Activated CD8-positive, alpha-beta memory T cell treated with anti-CD3 and anti-CD28 coated beads, Interleukin-2, amount 10 ng/mL, durations not matched to agents 7 days and 5 days (primary cell): ENCODE results near the gene RIMS4. TPM values are rescaled to one million over a fixed set of nuclear protein-coding genes. Genes with fewer than 3 reads are reported as not detected.

Experiments
- ATAC-seq: fragments of 150-1000 bp; cut with Tn5 transposase; one replicate; pipeline ENCODE4 v1.10.0; 2021; ENCODE audit warnings: moderate library complexity
- CTCF ChIA-PET: fragments of 350-600 bp; sonication (Branson Sonifier 250); formaldehyde crosslinking; loops from one replicate; lab custom pipeline; 2021; ENCODE audit warnings: antibody characterized with exemption; lab: Charles Lee
- DNase-seq: peaks from one replicate; pipeline ENCODE4 v3.0.0-alpha.2; 2020
- H3K27ac Mint-ChIP-seq: one replicate; pipeline ENCODE4 v1.8.0; 2021; ENCODE audit warnings: mild to moderate bottlenecking, mixed read lengths
- H3K27me3 Mint-ChIP-seq: one replicate; pipeline ENCODE4 v1.8.0; 2021; ENCODE audit warnings: mixed read lengths
- H3K36me3 Mint-ChIP-seq: one replicate; pipeline ENCODE4 v1.8.0; 2021; ENCODE audit warnings: mild to moderate bottlenecking, mixed read lengths
- H3K4me1 Mint-ChIP-seq: one replicate; pipeline ENCODE4 v1.8.0; 2021; ENCODE audit warnings: mixed read lengths
- H3K4me3 Mint-ChIP-seq: one replicate; pipeline ENCODE4 v1.8.0; 2021; ENCODE audit warnings: mild to moderate bottlenecking, moderate library complexity, mixed read lengths
- H3K9me3 Mint-ChIP-seq: one replicate; pipeline ENCODE4 v1.8.0; 2022; ENCODE audit warnings: low read depth, mixed read lengths
- total RNA-seq, 2 experiments: library from RNA; stranded (reverse); gene quantifications; one replicate each; pipeline ENCODE4 v1.2.3, GENCODE V29; 2021

The RIMS4 gene
- total RNA-seq, 2 experiments from 2014 or later: not detected

DNA sequence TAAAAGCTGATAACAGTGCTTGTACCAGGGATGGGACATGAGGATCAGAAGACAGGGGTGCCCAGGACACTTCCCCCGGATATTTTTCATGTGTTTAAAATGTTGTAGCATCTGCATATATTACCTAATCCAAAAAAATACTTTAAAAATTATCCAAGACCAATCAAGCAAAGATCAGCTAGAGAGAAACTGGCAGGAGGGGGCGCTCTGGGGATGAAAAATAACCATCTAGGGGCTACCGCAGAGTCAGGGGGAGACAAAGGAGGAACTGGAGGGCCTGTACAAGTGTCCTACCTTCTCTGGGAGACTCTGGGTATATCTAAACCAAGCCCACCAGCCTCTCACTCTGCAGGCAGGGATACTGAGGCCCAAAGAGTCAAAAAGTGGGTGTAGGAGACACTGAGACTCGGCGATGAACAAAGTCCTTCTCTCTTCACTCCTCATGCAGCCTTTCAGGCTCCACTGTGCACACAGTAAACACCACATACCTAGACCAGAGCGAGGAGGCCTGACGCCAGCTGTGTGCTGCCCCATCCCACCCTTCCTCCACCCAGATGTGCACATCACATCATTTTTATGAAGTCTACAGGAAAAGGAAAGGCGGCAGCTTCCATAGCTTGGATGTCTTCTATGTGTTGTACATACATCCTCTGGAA is 9.8 kb downstream of the RIMS4 start:
- no peak for DNase-seq
- Mint-ChIP-seq H3K36me3 (no peaks in the 10 kb centered on the region), H3K27me3 (peaks cover 26% of the 10 kb centered on the region), H3K27ac (no peak overlapping the region), H3K4me1 (no peaks in the 10 kb centered on the region), H3K9me3 (no peaks in the 10 kb centered on the region), H3K4me3 (no peak overlapping the region)
- CTCF ChIA-PET: interaction anchor here (0.6 to 1.6 kb wide), 3 partner anchors 15 to 171 kb away, joined by 3 to 6 read pairs (median 4); no protein-coding TSS in a partner anchor
- ATAC-seq: no peak

DNA sequence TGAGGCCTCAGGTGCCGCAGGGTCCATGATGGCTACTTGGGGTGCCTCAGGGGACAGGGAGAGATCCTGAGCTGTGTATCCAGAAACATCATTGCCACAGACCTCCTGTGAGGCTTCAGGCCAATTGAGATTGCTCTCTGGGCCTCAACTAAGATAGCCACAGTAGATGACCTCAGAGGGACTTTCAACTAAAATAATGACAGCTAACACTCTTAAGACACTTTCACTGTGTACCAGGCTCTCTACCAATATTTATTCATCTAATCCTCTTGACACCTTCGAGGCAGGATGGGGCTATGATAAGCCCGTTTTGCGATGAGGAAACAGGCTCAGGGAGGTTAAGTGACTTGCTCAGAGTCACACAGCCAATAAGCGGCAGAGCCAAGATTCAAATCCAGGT is 10.7 kb downstream of the RIMS4 start:
- CTCF ChIA-PET: interaction anchor here (1.6 kb wide), 1 partner anchor 67 kb away, joined by 6 read pairs; no protein-coding TSS in a partner anchor
- ATAC-seq: no peak
- Mint-ChIP-seq H3K27me3 (peaks cover 23% of the 10 kb centered on the region), H3K9me3 (no peaks in the 10 kb centered on the region), H3K4me1 (no peaks in the 10 kb centered on the region), H3K4me3 (no peak overlapping the region), H3K36me3 (no peaks in the 10 kb centered on the region), H3K27ac (no peak overlapping the region)
- no peak for DNase-seq

DNA sequence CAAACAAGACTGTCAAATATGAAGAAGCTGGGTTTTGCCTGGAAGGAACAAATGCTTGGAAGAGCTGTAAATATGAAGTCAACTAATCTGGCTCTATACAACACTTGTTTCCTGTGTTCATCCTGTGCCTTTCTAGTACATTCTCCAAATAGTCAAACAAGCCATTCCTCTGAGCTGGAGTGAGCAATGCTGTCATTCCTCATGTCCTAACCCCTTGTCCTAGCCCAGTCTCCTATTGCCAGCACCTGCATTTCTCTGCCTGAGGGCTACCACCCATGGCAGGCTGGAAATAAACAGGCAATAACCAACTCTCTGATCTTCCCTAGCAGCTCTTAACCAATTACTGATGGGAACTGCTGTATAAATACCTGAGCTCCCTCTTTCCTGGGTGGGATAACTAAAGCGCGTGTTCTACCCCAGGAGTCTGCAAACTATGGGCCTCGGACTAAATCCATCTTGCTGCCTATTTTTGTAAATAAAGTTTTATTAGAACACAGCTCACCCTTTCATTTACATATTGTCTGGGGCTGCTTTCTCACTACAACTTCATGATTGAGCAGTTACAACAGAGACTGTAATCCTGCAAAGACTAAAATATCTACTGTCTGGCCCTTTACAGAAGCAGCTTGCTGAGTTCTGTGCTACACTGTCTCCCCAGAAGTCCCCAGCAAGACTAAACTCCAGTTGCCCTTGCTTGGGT is 13.4 kb downstream of the RIMS4 start:
- no peak for DNase-seq
- no peak overlapping the region for H3K4me3 Mint-ChIP-seq
- CTCF ChIA-PET: no interaction called here
- H3K4me1 Mint-ChIP-seq: no peaks in the 10 kb centered on the region
- no peaks in the 10 kb centered on the region for H3K36me3 Mint-ChIP-seq
- no peak for ATAC-seq
- H3K27me3 Mint-ChIP-seq: peaks cover 11% of the 10 kb centered on the region
- H3K9me3 Mint-ChIP-seq: no peaks in the 10 kb centered on the region
- no peak overlapping the region for H3K27ac Mint-ChIP-seq

DNA sequence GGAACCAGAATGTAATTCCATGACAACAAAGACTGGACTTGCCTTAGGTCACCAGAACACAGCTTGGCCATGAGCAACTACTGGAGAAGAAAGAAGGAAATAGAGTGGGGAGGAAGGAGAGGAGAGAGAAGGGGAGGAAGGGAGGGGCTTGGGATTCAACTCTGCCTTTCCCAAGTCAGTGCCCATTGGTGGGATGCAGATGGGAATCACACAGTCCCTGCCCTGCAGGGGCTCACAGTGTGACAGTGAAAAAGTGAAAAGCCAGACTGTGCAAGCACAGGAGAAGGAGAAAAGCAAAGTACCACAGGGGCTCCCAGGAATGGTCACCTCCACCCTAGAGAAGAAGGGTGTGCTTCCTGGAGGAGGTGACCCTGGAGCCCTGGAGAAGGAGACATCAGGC is 14.0 kb downstream of the RIMS4 start:
- DNase-seq (no peak), ATAC-seq (no peak)
- Mint-ChIP-seq H3K4me3 (no peak overlapping the region), H3K36me3 (no peaks in the 10 kb centered on the region), H3K27ac (no peak overlapping the region), H3K4me1 (no peaks in the 10 kb centered on the region), H3K27me3 (peaks cover 11% of the 10 kb centered on the region), H3K9me3 (no peaks in the 10 kb centered on the region)
- CTCF ChIA-PET: no interaction called here

DNA sequence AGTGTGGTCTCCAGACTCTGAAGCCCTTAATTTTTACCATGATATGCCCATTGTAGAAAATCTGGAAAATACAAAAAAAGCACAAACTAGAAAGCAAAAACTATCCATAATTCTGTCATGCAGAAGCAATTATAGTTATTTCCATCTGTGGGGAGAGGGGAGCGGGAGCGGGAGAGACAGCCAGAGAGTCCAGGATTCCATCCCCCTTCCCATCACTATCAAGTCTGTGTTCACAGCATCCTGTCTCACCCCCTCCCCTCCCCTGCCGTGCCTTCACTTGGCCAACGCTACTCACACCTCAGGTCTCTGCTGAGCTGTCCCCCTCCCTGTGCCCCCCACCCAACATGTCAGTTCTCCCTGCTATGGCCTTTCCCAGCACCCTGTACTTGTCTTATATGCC is 14.5 kb downstream of the RIMS4 start:
- DNase-seq (no peak), ATAC-seq (no peak)
- no peaks in the 10 kb centered on the region for H3K9me3 Mint-ChIP-seq
- no peaks in the 10 kb centered on the region for H3K4me1 Mint-ChIP-seq
- peaks cover 11% of the 10 kb centered on the region for H3K27me3 Mint-ChIP-seq
- no peak overlapping the region for H3K27ac Mint-ChIP-seq
- CTCF ChIA-PET: no interaction called here
- H3K36me3 Mint-ChIP-seq: no peaks in the 10 kb centered on the region
- no peak overlapping the region for H3K4me3 Mint-ChIP-seq

DNA sequence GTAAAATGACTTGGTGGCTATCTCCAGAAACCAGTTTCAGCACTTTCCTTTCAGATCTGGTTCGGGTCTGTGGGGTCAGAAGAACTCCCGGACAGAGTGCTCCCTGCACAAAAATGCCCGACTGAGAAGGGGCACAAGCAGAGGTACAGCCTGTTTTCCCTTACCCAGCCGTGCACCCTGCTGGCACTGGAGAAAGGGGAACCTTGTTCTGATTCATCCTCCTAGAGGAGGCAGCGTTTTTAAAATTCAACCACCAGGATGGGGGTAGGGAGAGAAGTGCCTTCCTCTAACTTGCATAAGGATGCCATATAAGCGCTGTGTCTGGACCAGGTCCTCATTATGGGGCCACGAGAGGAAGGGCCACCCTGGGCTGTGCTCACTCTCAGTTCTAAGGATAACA is 17.6 kb downstream of the RIMS4 start:
- Mint-ChIP-seq H3K36me3 (no peaks in the 10 kb centered on the region), H3K4me3 (no peak overlapping the region), H3K27me3 (peaks cover 11% of the 10 kb centered on the region), H3K4me1 (no peaks in the 10 kb centered on the region), H3K27ac (no peak overlapping the region), H3K9me3 (no peaks in the 10 kb centered on the region)
- no peak for DNase-seq
- ATAC-seq: no peak
- CTCF ChIA-PET: no interaction called here

DNA sequence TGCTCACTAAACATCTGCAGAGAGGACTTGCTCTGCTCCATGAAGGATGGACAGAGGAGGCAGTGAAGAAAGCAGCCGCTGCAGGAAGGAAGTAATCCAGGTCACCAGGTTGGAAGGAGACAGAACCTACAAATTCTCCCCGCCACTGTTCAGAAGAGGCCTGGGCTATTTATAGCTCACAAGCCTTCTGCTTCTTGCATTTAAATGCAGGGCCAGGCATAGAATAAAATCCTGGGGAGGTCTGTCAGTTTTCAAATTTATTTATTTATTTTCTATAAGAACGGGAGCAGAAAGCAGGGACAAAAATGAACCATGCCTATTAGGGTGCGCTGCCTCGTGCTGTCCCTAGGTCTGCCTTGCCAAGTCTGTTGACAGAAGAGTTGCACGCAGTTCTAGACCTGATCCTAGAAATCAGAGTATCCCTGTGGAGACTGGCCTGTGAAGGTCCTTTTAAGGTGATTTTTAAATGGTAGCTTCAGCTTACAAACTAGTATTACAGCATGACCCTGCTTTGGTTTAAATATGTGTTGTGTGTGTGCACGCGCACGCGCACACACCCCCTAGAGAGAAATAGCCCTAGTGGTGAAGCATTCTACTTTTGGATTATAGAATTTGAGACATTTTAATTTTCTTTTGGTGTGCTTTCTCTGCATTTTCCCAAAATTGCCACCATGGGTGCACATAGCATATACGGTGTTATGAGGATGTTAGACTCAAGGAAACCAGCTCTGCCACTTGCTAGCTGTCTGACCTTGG is 19.5 kb downstream of the RIMS4 start:
- DNase-seq: no peak
- no peak overlapping the region for H3K27ac Mint-ChIP-seq
- CTCF ChIA-PET: no interaction called here
- no peak overlapping the region for H3K4me3 Mint-ChIP-seq
- no peaks in the 10 kb centered on the region for H3K4me1 Mint-ChIP-seq
- peaks cover 11% of the 10 kb centered on the region for H3K27me3 Mint-ChIP-seq
- no peaks in the 10 kb centered on the region for H3K9me3 Mint-ChIP-seq
- H3K36me3 Mint-ChIP-seq: no peaks in the 10 kb centered on the region
- ATAC-seq: no peak

DNA sequence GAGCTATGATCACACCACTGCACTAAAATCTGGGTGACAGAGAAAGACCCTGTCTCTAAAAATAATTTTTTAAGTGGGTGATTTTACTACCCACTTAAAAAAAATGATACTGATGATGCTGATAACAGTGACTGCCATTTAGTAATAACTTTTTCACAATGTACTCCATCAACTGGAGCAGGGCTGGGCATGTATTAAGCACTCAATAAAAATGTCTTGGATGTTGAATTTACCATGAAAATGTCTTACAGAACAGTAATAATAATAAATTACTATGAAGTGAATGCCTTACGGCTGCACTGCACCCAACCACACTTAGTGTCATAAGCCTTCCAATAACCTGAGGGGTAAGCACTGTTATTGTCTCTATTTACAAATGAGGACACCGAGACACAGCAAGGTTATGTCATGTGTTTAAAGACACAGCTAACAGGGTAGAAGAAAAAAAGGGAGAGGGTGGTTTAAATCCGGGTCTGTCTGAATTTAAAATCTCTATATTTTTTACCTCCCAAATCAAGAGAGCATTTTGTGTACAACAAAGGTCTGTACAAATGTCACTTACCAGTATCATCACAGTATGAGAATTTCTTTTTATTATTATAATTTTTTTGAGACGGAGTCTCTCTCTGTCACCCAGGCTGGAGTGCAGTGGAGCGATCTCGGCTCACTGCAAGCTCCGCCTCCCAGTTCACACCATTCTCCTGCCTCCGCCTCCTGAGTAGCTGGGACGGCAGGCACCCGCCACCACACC is 21.5 kb downstream of the RIMS4 start:
- Mint-ChIP-seq H3K4me1 (no peaks in the 10 kb centered on the region), H3K36me3 (no peaks in the 10 kb centered on the region), H3K27me3 (peaks cover 11% of the 10 kb centered on the region), H3K9me3 (no peaks in the 10 kb centered on the region), H3K27ac (no peak overlapping the region), H3K4me3 (no peak overlapping the region)
- DNase-seq (no peak), ATAC-seq (no peak)
- CTCF ChIA-PET: no interaction called here

DNA sequence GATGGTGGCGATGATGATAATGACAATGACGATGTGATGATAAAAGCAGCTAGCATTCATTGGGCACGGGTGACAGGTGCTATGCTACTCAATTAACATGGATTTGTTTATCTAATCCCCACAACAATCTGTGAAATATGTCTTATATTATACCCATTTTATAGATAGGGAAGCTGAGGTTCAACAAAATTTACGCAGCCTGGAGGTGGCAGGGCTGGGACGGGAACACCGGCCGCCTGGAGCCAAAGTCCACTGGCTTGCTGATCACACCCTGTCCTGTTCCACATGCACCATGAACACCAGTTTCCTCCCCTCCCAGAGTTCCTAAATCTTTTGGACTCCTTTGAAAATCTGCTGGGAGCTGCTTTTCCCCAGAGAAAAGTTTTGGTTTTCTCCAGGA is 23.0 kb downstream of the RIMS4 start:
- Mint-ChIP-seq H3K27ac (no peak overlapping the region), H3K9me3 (no peaks in the 10 kb centered on the region), H3K4me3 (no peak overlapping the region), H3K36me3 (no peaks in the 10 kb centered on the region), H3K4me1 (no peaks in the 10 kb centered on the region), H3K27me3 (peaks cover 11% of the 10 kb centered on the region)
- ATAC-seq (no peak), DNase-seq (no peak)
- CTCF ChIA-PET: no interaction called here

DNA sequence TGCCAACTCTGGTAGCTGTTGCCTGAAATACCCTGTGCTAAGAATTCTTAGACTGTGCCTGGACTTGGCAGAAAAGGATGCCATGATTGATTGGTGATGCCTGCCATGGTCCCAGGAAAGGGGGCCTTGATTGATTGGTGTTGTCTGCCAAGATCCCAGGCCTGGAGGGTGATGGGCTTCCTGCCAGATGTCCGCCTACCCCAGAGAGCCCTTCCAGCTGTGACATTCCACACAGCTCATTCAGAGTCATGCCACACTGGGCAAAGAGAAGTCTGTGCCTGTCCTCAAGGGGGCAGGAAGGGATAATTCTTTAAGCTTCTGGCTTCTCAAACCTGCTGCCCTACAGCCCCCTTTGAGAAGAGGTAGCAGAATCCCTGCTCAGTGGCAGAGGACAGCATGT is 24.6 kb downstream of the RIMS4 start:
- no peak for ATAC-seq
- H3K4me1 Mint-ChIP-seq: no peaks in the 10 kb centered on the region
- no peaks in the 10 kb centered on the region for H3K9me3 Mint-ChIP-seq
- no peak for DNase-seq
- no peak overlapping the region for H3K4me3 Mint-ChIP-seq
- CTCF ChIA-PET: interaction anchor here (1.7 kb wide), 1 partner anchor 15 kb away, joined by 4 read pairs; no protein-coding TSS in a partner anchor
- peaks cover 14% of the 10 kb centered on the region for H3K27me3 Mint-ChIP-seq
- H3K36me3 Mint-ChIP-seq: no peaks in the 10 kb centered on the region
- H3K27ac Mint-ChIP-seq: no peak overlapping the region

DNA sequence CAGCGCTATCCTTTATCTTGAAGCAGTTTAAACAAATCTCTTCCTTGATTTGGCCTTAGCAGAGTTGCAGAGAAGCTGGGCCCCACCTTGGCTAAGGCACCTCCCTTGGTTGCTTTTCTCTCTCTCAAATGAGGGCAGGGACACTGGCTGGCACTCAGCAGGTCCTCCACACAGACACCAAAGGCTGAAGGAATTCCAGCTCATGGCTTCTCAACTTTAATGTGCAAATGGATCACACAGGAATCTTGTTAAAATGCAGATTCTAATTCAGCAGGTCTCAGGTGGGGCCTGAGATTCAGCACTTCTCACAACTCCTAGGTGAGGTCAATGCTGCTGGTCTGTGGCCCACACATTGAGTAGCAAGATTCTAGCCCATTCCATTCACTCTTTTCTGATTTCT is 25.7 kb downstream of the RIMS4 start:
- no peaks in the 10 kb centered on the region for H3K4me1 Mint-ChIP-seq
- no peak overlapping the region for H3K4me3 Mint-ChIP-seq
- no peaks in the 10 kb centered on the region for H3K9me3 Mint-ChIP-seq
- H3K27me3 Mint-ChIP-seq: peaks cover 15% of the 10 kb centered on the region
- CTCF ChIA-PET: interaction anchor here (1.0 to 1.7 kb wide), 2 partner anchors 16 to 569 kb away, joined by 4 read pairs; no protein-coding TSS in a partner anchor
- ATAC-seq (no peak), DNase-seq (no peak)
- H3K27ac Mint-ChIP-seq: no peak overlapping the region
- H3K36me3 Mint-ChIP-seq: no peaks in the 10 kb centered on the region

DNA sequence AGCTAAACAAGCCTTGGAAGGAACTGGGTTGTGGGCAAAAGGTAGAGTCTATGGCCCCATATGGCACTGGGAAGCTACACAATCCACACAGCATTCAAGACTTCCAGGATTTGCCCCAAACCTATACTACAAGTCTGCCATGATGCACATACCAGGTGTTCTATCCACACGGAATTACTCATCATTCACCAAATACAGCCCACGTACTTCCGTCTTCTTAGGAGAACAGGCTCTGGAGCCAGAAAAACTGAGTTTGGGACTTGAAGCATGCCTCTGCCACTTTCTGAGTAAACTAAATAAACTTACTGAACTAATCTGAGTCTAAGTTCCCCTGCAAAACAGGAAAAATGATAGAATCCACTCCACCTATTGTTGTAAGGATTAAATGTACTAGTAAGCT is 28.6 kb downstream of the RIMS4 start:
- Mint-ChIP-seq H3K27ac (no peak overlapping the region), H3K4me1 (no peaks in the 10 kb centered on the region), H3K36me3 (no peaks in the 10 kb centered on the region), H3K9me3 (no peaks in the 10 kb centered on the region), H3K27me3 (peaks cover 8% of the 10 kb centered on the region), H3K4me3 (no peak overlapping the region)
- ATAC-seq (no peak), DNase-seq (no peak)
- CTCF ChIA-PET: interaction anchor here (2.6 kb wide), 1 partner anchor 98 kb away, joined by 5 read pairs; no protein-coding TSS in a partner anchor

DNA sequence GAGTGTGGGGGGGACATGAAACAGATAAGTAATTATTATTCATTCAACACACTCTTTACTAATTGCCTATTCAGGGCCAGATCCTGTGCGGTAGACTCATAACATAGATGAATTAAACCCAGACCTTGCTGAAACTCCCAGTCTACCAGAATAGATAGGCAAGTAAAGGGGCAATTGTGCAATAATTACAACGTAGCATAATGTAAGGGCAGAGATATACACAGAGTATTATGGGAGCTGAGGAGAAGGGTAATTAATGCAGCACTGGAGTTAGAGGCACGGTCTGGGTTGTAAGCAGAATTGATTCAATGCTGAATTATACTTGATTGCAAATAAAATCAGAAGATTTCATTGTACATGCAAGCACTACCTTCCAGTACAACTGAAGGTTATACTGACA is 29.2 kb downstream of the RIMS4 start:
- no peaks in the 10 kb centered on the region for H3K9me3 Mint-ChIP-seq
- ATAC-seq (no peak), DNase-seq (no peak)
- H3K27me3 Mint-ChIP-seq: peaks cover 10% of the 10 kb centered on the region
- H3K4me1 Mint-ChIP-seq: no peaks in the 10 kb centered on the region
- no peak overlapping the region for H3K4me3 Mint-ChIP-seq
- H3K36me3 Mint-ChIP-seq: no peaks in the 10 kb centered on the region
- CTCF ChIA-PET: no interaction called here
- H3K27ac Mint-ChIP-seq: no peak overlapping the region
